Measurements from ENCODE around the gene MID2. TPM values are rescaled to one million over a fixed set of nuclear protein-coding genes. Genes with fewer than 3 reads are reported as not detected.
A peak's percentile ranks its signal among the peaks of the same experiment; 100 is the strongest.
"Not testable (repeated sequence)": the region's sequence is repeated elsewhere in the genome, so short reads cannot be mapped to it uniquely, and the experiment has no call there.

Gene MID2
- total and polyA plus RNA-seq, 2 donors, result 14.1 to 24.6 TPM

DNA sequence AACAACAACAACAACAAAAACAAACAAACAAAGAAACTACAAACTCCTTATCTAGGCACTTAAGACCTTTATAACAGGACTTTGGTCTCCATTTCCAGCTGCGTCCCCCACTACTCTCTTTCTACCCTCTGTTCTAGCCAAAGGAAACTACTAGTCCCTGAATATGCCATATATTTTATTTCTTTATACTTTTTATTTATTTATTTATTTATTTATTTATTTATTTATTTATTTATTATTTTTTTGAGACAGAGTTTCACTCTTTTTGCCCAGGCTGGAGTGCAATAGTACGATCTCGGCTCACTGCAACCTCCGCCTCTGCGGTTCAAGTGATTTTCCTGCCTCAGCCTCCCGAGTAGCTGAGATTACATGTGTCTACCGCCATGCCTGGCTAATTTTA is 26.0 kb downstream of the MID2 start:
- DNase-seq (ENCODE audit: extremely low spot score); H3K4me3 ChIP-seq (ENCODE audit: low read depth, low read length); H3K36me3 ChIP-seq (ENCODE audit: insufficient read depth); H3K4me1 ChIP-seq (ENCODE audit: insufficient read depth); H3K27ac ChIP-seq (ENCODE audit: low read depth): not testable (repeated sequence)
- 99% methylated on average over 7 of the region's 7 CpGs for WGBS

DNA sequence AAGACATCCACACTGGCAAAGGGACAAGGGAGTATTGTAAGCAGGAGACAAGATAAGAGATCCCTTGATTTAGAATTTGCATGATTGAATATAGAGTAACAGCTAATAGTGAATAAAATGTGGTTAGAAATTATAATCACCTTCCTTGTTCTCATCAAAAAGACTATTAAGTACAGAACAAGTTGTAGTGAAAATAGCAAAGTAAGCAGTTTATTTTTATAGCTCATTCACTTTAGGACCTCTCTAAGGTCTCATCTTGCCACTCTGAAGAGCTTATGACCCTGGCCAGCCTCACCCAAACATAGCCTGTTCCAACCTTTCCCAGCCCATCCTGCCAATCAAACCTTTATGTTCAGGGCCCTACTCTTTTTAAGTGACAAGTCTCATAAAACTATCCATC is 30.6 kb downstream of the MID2 start:
- Histone ChIP-seq H3K27ac (ENCODE audit: low read depth) (no peak overlapping the region), H3K36me3 (ENCODE audit: insufficient read depth) (no peaks in the 10 kb centered on the region), H3K4me3 (ENCODE audit: low read depth, low read length) (no peak overlapping the region), H3K4me1 (ENCODE audit: insufficient read depth) (no peaks in the 10 kb centered on the region)
- no peak for DNase-seq (ENCODE audit: extremely low spot score)

DNA sequence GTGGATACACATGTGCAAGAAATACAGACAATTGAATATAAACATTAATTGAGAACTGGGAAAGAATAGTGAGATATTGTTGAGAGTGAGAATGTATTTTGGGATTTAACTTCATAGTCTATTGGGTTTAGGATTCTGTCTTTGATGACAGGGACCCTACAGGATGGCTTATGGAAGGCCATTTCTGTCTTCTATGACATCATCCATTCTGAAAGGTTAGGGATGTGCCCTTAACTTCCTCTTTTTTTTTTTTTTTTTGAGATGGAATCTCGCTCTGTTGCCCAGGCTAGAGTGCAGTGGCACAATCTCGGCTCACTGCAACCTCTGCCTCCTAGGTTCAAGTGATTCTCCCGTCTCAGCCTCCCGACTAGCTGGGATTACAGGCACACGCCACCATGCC is 31.4 kb downstream of the MID2 start:
- not testable (repeated sequence) for H3K36me3 ChIP-seq (ENCODE audit: insufficient read depth); H3K27ac ChIP-seq (ENCODE audit: low read depth); H3K4me1 ChIP-seq (ENCODE audit: insufficient read depth); H3K4me3 ChIP-seq (ENCODE audit: low read depth, low read length); DNase-seq (ENCODE audit: extremely low spot score)
- 95% methylated on average over 5 of the region's 5 CpGs for WGBS

DNA sequence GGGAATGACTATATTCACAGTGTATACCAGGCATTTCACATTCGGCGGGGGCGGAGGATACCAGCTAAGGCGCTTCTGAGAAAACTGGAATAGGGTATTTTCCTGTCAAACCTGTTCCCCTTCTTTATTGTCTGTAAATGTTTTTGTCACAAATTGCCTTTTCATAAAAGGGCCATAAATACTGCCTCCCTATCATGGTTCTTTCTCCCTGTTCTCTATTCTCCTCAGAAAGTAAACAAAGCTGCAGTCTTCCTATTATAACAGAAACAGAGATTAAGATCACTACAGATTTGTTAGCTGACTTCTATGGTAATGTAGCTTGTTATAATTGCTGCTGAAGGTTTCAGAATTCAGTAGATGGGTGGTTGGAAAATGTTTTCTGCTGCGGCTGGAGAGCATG is 32.2 kb downstream of the MID2 start:
- peak; percentile 2 for DNase-seq (ENCODE audit: extremely low spot score)
- no peaks in the 10 kb centered on the region for H3K4me1 ChIP-seq (ENCODE audit: insufficient read depth)
- no peaks in the 10 kb centered on the region for H3K36me3 ChIP-seq (ENCODE audit: insufficient read depth)
- WGBS, result 72% methylated on average over 5 of the region's 5 CpGs
- H3K4me3 ChIP-seq (ENCODE audit: low read depth, low read length), result no peak overlapping the region
- no peak overlapping the region for H3K27ac ChIP-seq (ENCODE audit: low read depth)

DNA sequence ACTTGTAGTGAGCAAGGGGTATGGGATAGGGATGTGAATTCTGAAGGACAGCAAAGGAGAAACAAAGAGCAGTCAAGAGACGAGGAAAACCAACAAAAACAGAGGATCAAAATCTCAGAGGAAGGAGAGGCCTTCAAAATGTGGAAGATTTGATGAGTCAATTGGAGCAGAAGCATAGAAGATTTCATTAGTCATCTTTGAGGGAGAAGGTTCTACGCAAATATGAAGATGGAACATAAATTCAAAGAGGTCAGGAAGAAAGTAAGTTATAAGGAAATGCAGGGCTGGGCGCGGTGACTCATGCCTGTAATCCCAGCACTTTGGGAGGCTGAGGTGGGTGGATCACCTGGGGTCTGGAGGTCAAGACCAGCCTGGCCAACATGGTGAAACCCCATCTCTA is 35.4 kb downstream of the MID2 start:
- no peak for DNase-seq (ENCODE audit: extremely low spot score)
- 97% methylated on average over 4 of the region's 4 CpGs for WGBS
- Histone ChIP-seq H3K27ac (ENCODE audit: low read depth) (no peak overlapping the region), H3K36me3 (ENCODE audit: insufficient read depth) (no peaks in the 10 kb centered on the region), H3K4me3 (ENCODE audit: low read depth, low read length) (no peak overlapping the region), H3K4me1 (ENCODE audit: insufficient read depth) (no peaks in the 10 kb centered on the region)

DNA sequence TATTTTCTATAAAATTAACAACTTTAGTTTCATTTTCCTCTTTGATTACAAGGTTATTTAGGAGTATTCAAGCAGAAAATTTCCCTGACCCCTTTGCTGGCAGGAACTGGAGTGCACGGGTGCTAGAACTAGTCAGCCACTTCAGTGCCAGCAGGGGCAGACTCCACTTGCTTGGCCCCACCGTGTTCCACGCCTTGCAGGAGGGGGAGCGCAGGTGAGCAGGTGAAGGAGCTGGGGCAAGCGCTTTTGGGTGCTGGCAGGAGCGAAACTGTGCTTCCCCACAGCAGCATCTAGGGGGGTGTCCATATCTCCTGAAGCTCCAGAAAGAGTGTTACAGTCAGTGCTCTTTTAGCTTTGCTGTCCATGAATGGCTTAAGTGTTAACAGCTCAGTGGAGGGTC is 45.5 kb downstream of the MID2 start:
- no peak for DNase-seq (ENCODE audit: extremely low spot score)
- WGBS, result 85% methylated on average over 6 of the region's 6 CpGs
- Histone ChIP-seq H3K4me3 (ENCODE audit: low read depth, low read length) (no peak overlapping the region), H3K4me1 (ENCODE audit: insufficient read depth) (no peaks in the 10 kb centered on the region), H3K27ac (ENCODE audit: low read depth) (no peak overlapping the region), H3K36me3 (ENCODE audit: insufficient read depth) (no peaks in the 10 kb centered on the region)

DNA sequence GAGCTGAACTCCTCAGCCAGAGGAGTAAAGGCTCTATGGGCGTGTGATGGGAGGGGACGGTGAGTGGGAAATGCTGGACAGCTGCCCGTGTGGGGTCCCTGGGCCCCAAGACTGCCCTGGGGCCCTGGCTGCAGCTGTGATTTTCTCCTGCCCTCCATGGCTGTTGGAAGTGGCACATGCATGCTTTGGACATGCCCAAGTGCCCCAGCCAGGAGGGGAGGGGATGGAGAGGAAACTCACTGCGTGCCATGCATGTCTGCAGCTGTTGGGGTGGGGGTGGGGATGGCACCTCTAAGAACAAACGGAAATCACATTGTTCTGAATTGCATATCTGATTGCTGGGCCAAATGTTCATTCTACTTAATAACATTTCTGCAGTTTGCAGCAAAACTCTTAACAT is 52.4 kb downstream of the MID2 start:
- WGBS, result 79% methylated on average over 5 of the region's 5 CpGs
- H3K36me3 ChIP-seq (ENCODE audit: insufficient read depth), result no peaks in the 10 kb centered on the region
- H3K4me3 ChIP-seq (ENCODE audit: low read depth, low read length), result no peak overlapping the region
- no peaks in the 10 kb centered on the region for H3K4me1 ChIP-seq (ENCODE audit: insufficient read depth)
- no peak overlapping the region for H3K27ac ChIP-seq (ENCODE audit: low read depth)
- no peak for DNase-seq (ENCODE audit: extremely low spot score)

DNA sequence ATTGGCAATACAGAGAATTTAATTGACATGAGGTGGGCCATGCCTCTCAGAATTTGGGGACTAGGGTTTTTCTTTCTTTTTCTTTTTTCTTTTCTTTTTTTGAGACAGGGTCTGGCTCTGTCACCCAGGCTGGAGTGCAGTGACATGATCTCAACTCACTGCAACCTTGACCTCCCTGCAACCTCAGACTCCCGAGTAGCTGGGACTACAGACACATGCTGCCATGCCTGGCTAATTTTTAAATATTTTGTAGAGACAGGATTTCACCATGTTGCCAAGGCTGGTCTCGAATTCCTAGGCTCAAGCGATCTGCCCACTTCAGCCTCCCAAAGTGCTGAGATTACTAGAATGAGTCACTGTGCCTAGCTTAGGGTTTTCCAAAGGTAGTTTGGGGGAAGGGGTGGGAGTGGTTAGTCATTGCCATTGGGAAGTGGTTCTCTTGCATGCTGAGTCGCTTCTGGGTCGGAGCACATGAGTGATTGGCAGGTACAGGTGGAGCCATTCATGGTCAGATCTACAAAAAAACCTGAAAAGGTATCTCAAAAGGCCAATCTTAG is 54.5 kb downstream of the MID2 start:
- 89% methylated on average over 5 of the region's 5 CpGs for WGBS
- no peak for DNase-seq (ENCODE audit: extremely low spot score)
- H3K36me3 ChIP-seq (ENCODE audit: insufficient read depth), result no peaks in the 10 kb centered on the region
- no peaks in the 10 kb centered on the region for H3K4me1 ChIP-seq (ENCODE audit: insufficient read depth)
- no peak overlapping the region for H3K27ac ChIP-seq (ENCODE audit: low read depth)
- no peak overlapping the region for H3K4me3 ChIP-seq (ENCODE audit: low read depth, low read length)

DNA sequence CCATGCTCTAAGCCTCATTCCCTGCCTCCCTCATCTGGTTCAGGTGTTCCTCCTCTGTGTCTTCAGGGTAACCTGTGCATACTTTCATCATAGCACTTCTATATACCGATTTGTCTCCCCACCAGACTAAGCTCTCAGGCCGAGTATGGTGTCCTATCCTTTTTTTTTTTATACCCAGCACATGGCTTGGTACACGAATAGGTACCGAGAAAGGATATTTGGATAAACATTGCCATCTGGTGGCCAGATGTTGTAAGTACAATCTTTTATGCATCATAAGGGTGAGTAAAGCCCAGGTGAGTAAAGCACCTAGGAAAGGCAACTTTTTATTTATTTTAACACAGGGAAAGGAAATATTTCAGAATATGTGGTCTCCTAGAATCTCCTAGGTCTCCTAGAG is 68.4 kb downstream of the MID2 start:
- Histone ChIP-seq H3K27ac (ENCODE audit: low read depth) (no peak overlapping the region), H3K4me3 (ENCODE audit: low read depth, low read length) (no peak overlapping the region), H3K36me3 (ENCODE audit: insufficient read depth) (no peaks in the 10 kb centered on the region), H3K4me1 (ENCODE audit: insufficient read depth) (no peaks in the 10 kb centered on the region)
- no peak for DNase-seq (ENCODE audit: extremely low spot score)
- WGBS, result 33% methylated on average over 4 of the region's 4 CpGs

DNA sequence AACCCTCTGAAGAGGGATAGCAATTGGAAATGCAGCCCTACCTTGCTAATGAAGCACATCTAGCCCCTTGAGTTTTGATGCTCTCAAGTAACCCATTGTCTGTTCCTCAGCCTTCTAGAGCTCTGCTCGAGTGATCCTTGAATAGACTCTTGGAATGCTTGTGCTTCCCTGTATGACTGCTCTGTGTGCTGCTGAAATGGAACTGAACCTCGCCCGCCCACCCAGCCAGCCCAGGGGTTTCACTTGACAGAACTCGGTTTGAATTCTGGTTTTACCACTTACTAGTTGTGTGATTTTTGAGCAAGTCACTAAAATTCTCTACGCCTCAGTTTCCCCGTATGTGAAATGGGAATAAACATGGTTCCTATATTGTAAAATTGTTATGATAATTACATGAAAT is 77.1 kb downstream of the MID2 start:
- WGBS, result 92% methylated on average over 6 of the region's 6 CpGs
- H3K4me3 ChIP-seq (ENCODE audit: low read depth, low read length), result no peak overlapping the region

DNA sequence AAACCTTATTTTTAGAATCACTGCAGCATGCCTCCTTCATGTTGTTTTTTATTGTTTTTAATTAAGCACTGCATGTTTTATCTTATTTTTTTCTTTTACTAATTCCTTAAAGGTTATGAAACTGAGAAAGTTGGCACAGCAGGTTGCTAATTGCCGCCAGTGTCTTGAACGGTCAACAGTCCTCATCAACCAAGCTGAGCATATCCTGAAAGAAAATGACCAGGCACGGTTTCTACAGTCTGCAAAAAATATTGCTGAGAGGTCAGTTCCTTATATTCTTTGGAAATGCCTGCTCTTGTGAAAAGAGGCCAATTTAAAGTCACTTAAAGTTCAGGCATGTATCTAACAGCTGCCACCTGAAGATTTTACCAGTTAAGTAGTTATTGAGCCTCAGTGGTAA is 79.7 kb downstream of the MID2 start:
- DNase-seq (ENCODE audit: extremely low spot score), result no peak
- H3K36me3 ChIP-seq (ENCODE audit: insufficient read depth), result peaks cover 2% of the 10 kb centered on the region
- no peak overlapping the region for H3K4me3 ChIP-seq (ENCODE audit: low read depth, low read length)
- H3K27ac ChIP-seq (ENCODE audit: low read depth), result no peak overlapping the region
- no peaks in the 10 kb centered on the region for H3K4me1 ChIP-seq (ENCODE audit: insufficient read depth)
- WGBS, result 91% methylated on average over 3 of the region's 3 CpGs

More for the DNA sequence above, 77.1 kb downstream of the MID2 start:
- peaks cover 2% of the 10 kb centered on the region for H3K36me3 ChIP-seq (ENCODE audit: insufficient read depth)
- no peaks in the 10 kb centered on the region for H3K4me1 ChIP-seq (ENCODE audit: insufficient read depth)
- no peak for DNase-seq (ENCODE audit: extremely low spot score)
- H3K27ac ChIP-seq (ENCODE audit: low read depth), result no peak overlapping the region

DNA sequence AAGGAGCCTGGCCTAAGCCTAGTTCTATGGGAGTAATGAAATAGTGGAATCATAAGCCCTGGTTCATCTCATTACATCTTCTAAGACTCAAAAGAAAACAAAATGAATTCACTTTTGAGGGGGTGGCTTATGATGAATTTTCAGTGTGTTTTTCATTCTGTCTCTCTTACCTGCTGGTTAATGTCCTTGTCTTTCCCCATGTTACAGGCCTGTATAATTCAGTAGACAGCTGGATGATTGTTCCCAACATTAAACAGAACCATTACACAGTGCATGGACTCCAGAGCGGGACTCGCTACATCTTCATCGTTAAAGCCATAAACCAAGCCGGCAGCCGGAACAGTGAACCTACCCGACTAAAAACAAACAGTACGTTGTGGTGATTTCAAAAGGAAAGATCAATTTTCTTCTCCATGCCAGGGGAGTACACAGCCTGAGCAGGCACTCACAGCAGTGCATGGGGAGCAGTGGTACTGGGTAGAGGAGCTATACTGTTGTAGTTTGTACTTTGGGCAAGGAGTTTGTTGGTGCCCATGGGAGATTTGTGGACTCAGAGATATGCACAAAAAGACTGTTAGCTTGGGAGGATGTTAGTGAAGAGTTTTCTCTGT is 98.6 kb downstream of the MID2 start:
- no peak for DNase-seq (ENCODE audit: extremely low spot score)
- WGBS, result 83% methylated on average over 7 of the region's 7 CpGs
- Histone ChIP-seq H3K36me3 (ENCODE audit: insufficient read depth) (peaks cover 2% of the 10 kb centered on the region), H3K4me1 (ENCODE audit: insufficient read depth) (no peaks in the 10 kb centered on the region), H3K27ac (ENCODE audit: low read depth) (no peak overlapping the region), H3K4me3 (ENCODE audit: low read depth, low read length) (no peak overlapping the region)

DNA sequence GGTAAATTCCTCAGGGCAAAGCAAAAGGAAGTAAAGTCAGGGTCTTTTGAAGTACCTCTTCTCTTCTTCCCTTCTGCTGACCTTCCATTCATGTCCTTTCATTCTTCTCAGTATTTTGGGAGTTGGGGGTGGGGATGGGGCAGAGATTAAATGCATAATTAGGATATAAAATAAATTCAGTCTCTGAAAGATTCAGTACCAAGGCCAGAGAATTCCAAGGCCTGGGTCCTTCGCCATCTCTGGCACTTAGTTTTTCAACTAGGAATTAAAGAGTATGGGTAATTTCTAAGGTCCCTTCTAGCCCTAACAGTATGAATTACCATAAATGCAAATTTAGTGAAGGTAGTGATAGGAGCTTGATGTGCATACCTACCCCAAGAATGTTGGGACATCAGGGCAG is 108.6 kb downstream of the MID2 start:
- Histone ChIP-seq H3K27ac (ENCODE audit: low read depth) (no peak overlapping the region), H3K4me1 (ENCODE audit: insufficient read depth) (no peaks in the 10 kb centered on the region), H3K4me3 (ENCODE audit: low read depth, low read length) (no peak overlapping the region), H3K36me3 (ENCODE audit: insufficient read depth) (no peaks in the 10 kb centered on the region)
- WGBS, result 88% methylated on average over 1 of the region's 1 CpG
- DNase-seq (ENCODE audit: extremely low spot score), result no peak

DNA sequence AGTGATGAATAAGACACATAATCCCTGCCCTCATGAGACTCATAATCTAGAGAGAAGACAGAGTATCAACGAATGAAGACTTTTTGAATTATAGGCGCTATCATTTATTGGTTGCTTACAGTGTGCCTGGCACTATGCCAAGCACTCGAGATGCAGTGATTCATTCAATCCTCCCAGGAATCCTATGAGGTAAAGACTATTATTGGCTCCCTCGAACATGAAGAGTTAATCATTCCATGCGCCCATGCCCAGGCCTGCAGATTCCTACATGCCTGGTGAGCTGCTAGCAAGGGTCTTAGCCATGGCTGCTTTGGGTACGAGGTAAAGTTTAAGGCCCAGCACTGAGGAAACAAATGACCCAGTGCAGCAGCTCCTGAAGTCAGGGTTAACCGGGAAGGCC is 109.5 kb downstream of the MID2 start:
- 32% methylated on average over 7 of the region's 7 CpGs for WGBS
- Histone ChIP-seq H3K4me3 (ENCODE audit: low read depth, low read length) (no peak overlapping the region), H3K27ac (ENCODE audit: low read depth) (no peak overlapping the region), H3K4me1 (ENCODE audit: insufficient read depth) (no peaks in the 10 kb centered on the region), H3K36me3 (ENCODE audit: insufficient read depth) (no peaks in the 10 kb centered on the region)
- no peak for DNase-seq (ENCODE audit: extremely low spot score)

Data from urinary bladder (tissue), 4 donors.